Activated CD4-positive, alpha-beta T cell treated with anti-CD3 and anti-CD28 coated beads, Interleukin-2, amount 50 U/mL, for 4 hours (primary cell): Measurements from ENCODE around the gene EFCAB8.
"Not testable (repeated sequence)": the region's sequence is repeated elsewhere in the genome, so short reads cannot be mapped to it uniquely, and the experiment has no call there.

ENCODE experiments used
- DNase-seq, 2 experiments: peaks; one replicate each; pipeline ENCODE4 v3.0.0-alpha.2; 2020

Gene EFCAB8

GRCh38 chr20:32888636-32889035 lies 29.9 kb downstream of the EFCAB8 start:
- DNase-seq, result no peak

- DNase-seq, result no peak
Measured at GRCh38 chr20:32889281-32889680, 30.6 kb downstream of the EFCAB8 start.

GRCh38 chr20:32891491-32891890 lies 32.8 kb downstream of the EFCAB8 start:
- no peak for DNase-seq

- no peak for DNase-seq
Measured at GRCh38 chr20:32891926-32892660, 33.4 kb downstream of the EFCAB8 start.

GRCh38 chr20:32893263-32894025 lies 34.7 kb downstream of the EFCAB8 start:
- no peak for DNase-seq

- DNase-seq, result no peak
Measured at GRCh38 chr20:32894026-32894483, 35.3 kb downstream of the EFCAB8 start.

- no peak for DNase-seq
Measured at GRCh38 chr20:32894711-32895355, 36.1 kb downstream of the EFCAB8 start.

GRCh38 chr20:32896521-32897280 lies 38.0 kb downstream of the EFCAB8 start:
- no peak for DNase-seq

- DNase-seq, result no peak
Measured at GRCh38 chr20:32898729-32899128, 40.0 kb downstream of the EFCAB8 start.

GRCh38 chr20:32902456-32903420 lies 44.0 kb downstream of the EFCAB8 start:
- DNase-seq, result peak; percentile 60 to 67

- no peak for DNase-seq
Measured at GRCh38 chr20:32903666-32904175, 45.0 kb downstream of the EFCAB8 start.

GRCh38 chr20:32904678-32905077 lies 46.0 kb downstream of the EFCAB8 start:
- not testable (repeated sequence) for DNase-seq

- DNase-seq, result no peak
Measured at GRCh38 chr20:32906200-32906599, 47.5 kb downstream of the EFCAB8 start.

- no peak for DNase-seq
Measured at GRCh38 chr20:32906871-32907495, 48.3 kb downstream of the EFCAB8 start.

- no peak for DNase-seq
Measured at GRCh38 chr20:32907886-32908285, 49.2 kb downstream of the EFCAB8 start.

GRCh38 chr20:32908334-32909292 lies 49.9 kb downstream of the EFCAB8 start:
- no peak for DNase-seq

- DNase-seq, result no peak
Measured at GRCh38 chr20:32909451-32909850, 50.7 kb downstream of the EFCAB8 start.

GRCh38 chr20:32909896-32910571 lies 51.3 kb downstream of the EFCAB8 start:
- no peak for DNase-seq

GRCh38 chr20:32911355-32911754 lies 52.6 kb downstream of the EFCAB8 start:
- DNase-seq, result no peak
